Stimulated activated CD8-positive, alpha-beta memory T cell treated with anti-CD3 and anti-CD28 coated beads, Interleukin-15, amount 100 ng/mL, for 48 hours (primary cell): ENCODE measurements around the gene PGF.

Experiments
- DNase-seq, 2 donors: peaks; one replicate each; pipeline ENCODE4 v3.0.0-alpha.2; 2020; ENCODE audit warnings: low read depth in 2 of 2

PGF gene

GRCh38 chr14:74956280-74957072, 1.1 kb upstream of the PGF start:
- no peak for DNase-seq

- DNase-seq, result no peak
Measured at GRCh38 chr14:74956027-74956279, 556 bp upstream of the PGF start.

GRCh38 chr14:74954947-74955228, 509 bp downstream of the PGF start:
- no peak for DNase-seq

DNA sequence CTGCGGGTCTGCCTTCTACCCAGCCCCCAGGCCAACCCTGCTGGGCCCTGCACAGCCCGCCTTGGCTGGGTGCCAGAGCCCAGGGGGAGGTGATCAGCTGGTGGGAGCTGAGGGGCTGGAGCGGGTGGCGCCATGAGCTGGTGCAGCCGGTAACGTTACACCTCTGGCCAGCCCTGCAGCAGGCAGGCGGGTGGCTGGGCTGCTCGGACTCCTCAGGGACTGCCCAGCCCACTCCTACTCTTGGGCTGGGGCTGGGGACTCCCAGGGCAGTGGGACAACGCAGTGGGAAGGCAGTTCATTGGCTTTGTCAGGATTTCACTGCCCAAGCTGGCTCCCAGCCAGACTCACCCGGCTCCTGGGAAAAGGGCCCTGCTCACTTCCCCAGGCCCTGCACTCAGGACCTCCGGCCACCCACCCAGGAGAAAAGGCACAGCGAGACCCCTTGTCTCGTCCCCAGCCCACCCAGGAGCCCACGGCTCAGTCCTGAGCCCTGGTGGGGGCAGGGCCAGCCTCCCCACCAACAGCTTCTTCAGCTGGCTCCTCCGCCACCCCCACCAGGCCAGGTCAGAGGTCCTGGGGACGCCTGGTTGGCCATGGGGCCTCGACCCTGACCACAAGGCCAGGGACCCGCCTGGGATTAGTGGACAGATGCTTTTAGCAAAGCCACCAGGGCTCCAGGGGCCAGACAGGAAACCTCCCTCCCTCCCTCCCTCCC, 1.0 kb downstream of the PGF start:
- no peak for DNase-seq

DNA sequence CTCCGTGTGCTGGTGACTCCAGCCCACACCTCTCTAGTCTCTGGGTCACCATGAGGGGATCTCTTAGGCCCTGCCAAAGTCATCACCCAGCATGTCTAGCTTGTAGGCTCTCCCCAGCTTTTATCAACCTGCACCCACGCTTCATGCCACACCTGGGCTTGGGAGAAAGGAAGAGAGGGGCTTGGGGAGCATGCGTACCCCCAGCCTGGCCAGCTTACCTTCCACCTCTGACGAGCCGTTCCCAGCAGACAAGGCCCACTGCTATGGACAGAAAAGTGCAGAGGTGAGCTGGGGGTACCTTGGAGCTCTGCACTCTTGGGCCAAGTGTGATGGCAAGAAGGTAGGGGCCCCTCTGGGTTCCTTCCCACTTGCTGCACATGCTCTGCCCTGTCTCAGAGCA, 1.7 kb downstream of the PGF start:
- no peak for DNase-seq

DNA sequence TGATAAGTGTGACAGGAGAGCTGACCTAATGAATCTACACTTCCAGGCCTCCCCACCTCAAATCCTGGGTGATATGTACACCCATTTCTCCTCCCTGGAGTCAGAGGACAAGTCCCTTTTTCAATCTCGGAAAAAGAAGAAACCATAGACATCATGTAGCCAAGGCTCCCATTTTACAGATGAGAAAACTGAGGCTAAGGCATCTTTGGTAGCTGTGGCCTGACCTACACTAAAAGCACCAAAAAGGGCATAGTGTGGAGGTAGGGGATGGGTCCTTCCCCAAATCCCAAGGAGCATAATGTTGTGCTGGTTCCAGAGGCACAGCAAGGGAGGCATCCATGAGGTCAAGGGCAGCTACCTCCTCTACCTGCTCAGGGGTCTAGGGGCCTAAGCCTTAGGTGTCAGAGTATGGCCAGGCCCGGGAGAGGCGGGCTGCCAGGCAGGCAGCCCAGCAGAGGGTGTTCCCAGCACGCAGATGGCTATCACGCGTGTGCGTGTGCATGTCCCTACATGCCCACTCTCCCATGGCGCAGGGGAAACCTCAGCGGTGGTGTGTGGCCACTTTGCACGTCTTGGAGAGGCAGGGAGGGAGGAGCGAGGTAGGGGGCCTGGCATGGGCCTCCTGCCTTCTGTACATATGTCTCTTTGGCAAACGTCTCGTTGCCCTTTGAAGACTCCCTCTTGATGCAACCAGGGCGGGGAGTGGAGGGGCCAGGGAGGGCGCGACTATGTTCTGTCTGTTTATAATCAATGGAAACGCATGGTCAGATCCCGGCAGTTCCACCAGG, 2.5 kb downstream of the PGF start:
- DNase-seq, result no peak

DNA sequence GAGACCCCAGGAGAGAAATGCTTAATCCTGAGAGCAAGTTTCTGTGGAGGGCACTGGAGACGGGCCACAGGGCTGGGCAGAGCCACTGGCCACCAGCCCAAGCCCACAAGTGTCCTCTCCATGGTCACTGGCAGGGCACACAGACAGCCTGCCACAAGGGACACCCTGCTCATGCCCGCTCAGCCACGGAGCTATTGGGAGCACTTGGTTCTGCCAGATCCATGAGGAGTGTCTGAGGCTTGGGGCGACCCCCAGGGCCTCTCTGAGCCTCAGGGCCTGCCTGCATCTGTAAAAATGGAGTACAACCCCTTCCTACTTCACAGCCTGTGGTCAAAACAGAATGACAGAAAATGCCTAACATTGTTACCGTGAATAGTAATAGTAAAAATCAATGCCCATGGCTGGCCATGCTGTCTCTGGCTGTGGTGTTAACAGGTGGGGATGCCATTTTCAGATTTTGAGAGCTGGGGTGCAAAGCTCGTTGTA, 3.2 kb downstream of the PGF start:
- no peak for DNase-seq

DNA sequence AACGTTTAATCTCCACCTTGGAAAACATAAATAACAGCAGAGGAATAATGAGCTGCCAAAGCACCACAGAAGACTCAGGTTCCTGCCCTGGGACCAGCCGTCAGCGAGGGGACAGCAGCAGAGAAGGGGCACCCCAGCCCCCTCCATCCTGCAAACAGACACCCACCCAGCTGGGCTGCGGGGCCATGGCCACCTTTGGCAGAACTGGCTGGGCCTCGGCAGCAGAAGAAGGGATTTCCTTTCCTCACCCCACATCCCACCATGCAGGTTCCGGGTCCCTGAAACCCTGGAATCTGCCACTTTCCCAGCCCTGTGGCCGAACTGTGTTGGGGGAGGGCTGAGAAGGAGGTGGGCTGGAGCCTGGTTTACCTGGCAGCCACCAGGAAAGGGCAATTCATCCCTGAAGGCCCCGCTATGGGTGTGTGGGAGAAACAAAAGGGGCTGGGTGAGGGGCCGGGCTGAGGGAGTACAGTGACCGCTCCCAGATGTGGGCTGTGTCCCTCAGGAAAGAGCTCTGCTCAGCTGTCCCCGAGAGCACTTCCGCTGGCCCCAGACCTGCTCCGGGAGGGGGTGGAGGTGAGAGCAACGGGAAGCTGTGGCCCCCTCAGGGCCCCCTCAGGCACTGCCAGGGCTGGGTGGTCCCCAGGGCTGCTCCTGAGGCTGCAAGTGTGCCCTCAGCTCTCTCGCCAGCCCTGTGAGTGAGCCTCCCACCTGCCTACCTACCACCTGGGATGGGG, 3.8 kb downstream of the PGF start:
- no peak for DNase-seq

DNA sequence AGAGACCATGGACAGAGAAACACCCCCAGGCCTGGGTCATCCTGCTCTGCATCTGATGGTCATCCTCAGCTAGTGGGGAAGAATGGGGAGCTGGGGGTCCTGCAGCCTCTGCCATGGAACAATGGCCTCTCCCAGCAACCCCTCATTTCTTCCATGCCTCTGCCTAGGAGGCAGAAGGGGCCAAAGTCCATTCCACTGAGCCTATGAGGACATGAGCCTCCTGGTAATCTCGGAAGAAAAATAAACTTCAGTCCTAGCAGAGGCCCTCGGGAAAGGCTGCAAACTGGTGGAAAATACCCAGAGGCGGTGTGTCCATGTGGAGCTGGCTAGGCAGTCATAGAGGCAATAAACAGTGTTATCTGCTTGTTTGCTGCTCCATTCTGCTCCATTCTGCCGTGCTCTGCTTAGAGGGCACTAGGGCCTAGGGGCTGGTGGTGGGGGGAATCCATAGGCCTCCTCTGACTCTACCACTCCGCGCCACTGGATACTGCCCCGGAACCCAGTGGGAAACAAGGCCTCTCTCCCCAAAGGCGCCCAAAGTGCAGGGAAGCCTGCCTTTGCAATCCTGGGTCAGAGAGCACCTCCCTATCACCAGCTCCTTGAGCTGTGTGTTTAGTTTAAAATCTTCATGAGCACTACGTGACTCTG, 4.5 kb downstream of the PGF start:
- no peak for DNase-seq

- DNase-seq, result no peak
Measured at GRCh38 chr14:74949859-74950573, 5.4 kb downstream of the PGF start.

GRCh38 chr14:74949191-74949601, 6.2 kb downstream of the PGF start:
- DNase-seq, result no peak

- DNase-seq, result no peak
Measured at GRCh38 chr14:74948228-74949175, 6.9 kb downstream of the PGF start.

- no peak for DNase-seq
Measured at GRCh38 chr14:74947353-74948227, 7.8 kb downstream of the PGF start.

DNA sequence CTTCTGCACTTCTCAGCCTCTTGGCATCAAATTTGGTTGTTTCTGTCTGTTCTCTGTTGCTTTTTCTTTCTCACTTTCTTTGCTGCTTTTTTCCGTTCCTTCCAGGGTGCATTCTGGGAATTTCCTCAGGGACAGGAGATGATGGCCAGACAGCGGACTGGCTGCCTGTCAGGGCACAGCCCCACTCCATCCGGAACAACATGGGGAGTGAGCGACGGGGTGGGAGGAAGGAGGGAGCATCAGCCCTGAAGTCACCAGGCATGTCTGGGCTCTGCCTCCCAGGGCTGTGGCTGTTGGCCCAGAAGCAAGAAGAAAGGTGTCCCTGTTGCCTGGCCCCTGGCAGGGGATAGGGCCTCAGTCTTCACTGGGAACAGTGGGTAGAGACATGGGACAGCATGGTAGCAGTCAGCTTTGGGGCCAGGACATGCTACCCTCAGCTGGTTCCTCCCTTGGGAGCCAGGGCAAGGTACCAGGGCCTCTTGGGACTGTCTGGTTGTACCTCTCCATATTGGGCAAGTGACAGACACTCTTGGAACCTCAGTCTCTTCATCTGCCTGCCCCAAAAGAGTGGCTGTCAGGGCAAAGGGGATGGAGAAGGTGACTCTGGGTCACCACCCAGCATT, 8.6 kb downstream of the PGF start:
- no peak for DNase-seq

- peak; percentile 53 to 61 for DNase-seq
Measured at GRCh38 chr14:74945852-74946658, 9.3 kb downstream of the PGF start.

DNA sequence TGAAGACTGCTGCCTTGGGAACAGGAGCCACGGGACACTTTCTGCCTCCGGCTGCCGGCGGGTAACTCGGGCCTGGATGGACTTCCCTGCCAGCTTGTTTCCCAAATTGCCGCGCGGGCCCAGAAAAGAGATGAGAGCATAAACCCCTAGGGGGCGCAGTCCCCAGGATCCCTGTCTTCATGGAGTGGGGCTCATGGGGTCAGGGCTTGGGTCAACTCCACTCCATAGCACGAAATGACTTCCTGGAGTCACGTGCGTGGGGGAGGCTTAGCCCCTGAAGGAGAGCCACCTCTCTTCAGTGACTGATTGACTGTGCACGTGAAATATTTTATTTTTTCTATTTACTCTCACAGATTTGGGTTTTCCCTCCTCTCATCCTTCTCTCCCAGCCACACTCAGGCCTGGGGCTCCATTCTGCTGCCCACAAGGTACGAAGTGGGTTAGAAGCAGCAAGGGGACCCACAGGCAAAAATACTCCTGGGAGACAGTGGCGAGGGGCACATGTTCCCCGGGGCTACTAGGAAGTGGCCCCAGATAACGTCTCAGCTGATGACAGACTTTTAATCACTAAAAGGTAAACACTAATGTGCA, 10.0 kb downstream of the PGF start:
- DNase-seq, result no peak

DNA sequence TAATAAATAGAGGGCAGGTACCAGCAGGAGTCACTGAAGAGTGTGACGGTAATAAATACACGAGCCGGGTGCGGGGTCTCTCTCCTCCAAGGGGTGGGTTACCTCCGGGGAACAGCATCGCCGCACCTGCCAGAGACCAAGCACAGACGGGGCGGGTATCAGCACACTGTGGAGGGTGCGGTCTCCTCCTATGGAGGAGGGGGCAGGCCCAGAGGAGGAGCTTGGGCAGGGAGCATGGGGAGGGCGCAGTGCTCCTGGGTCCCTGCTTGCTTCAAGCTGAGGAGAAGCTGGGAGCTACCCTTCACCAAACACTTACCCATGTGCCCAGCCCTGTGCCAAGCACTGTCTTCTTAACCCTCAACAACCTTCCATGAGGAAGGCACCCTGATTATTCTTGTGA, 12.8 kb downstream of the PGF start:
- no peak for DNase-seq
